ENCODE measurements around the gene HLA-DRA. TPM values are rescaled to one million over a fixed set of nuclear protein-coding genes. Genes with fewer than 3 reads are reported as not detected.

The HLA-DRA gene
- total RNA-seq, 2 experiments from 2014 or later = 552 to 1,231 TPM

DNA sequence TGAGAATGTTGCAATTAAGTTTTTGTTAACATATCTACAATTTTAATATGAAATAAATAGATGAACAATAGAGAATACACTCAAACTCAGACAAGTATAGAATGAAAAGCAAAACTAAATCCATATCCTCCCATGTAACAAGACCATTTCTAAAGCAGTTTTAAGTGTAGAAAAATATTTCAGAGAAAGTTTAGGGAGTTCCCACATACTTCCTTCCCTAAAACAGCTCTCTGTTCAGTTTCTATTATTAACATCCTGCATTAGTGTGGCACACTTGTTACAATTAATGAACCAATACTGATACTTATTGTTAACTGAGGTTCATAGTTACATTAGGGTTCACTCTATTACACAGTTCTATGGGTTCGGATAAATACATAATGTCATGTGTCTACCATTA is 52.0 kb downstream of the HLA-DRA start:
- no peak for TF ChIP-seq EZH2phosphoT487 (IDR thresholded peaks at IDR 0.05; ENCODE audit: borderline replicate concordance, low read depth, low read length)
- TF ChIP-seq, protein P1, sequence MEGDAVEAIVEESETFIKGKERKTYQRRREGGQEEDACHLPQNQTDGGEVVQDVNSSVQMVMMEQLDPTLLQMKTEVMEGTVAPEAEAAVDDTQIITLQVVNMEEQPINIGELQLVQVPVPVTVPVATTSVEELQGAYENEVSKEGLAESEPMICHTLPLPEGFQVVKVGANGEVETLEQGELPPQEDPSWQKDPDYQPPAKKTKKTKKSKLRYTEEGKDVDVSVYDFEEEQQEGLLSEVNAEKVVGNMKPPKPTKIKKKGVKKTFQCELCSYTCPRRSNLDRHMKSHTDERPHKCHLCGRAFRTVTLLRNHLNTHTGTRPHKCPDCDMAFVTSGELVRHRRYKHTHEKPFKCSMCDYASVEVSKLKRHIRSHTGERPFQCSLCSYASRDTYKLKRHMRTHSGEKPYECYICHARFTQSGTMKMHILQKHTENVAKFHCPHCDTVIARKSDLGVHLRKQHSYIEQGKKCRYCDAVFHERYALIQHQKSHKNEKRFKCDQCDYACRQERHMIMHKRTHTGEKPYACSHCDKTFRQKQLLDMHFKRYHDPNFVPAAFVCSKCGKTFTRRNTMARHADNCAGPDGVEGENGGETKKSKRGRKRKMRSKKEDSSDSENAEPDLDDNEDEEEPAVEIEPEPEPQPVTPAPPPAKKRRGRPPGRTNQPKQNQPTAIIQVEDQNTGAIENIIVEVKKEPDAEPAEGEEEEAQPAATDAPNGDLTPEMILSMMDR (conservative IDR thresholded peaks at IDR 0.05; ENCODE audit: low read length) = no peak
- BruUV-seq (replicated peaks) = no TSS peak
- Histone ChIP-seq H3K9me3 (ENCODE audit: low read length) (no peaks in the 10 kb centered on the region), H4K20me1 (ENCODE audit: insufficient read depth, low read length) (no peaks in the 10 kb centered on the region), H3K4me3 (ENCODE audit: low read depth, low read length, poor library complexity, severe bottlenecking) (no peak overlapping the region), H2AFZ (ENCODE audit: low read length) (no peak overlapping the region), H3K4me2 (ENCODE audit: low read length) (no peak overlapping the region), H3K9me2 (ENCODE audit: insufficient read depth, low read length) (no peaks in the 10 kb centered on the region), H3K4me1 (ENCODE audit: insufficient read depth, low read length, poor library complexity, severe bottlenecking) (no peaks in the 10 kb centered on the region), H3K27ac (ENCODE audit: low read depth, low read length, poor library complexity, severe bottlenecking) (no peak overlapping the region), H3K79me2 (ENCODE audit: insufficient read depth, low read depth, low read length) (no peaks in the 10 kb centered on the region), H3K36me3 (ENCODE audit: insufficient read depth, low read length) (no peaks in the 10 kb centered on the region)
- DNase-seq (ENCODE audit: low spot score) = no peak
- intact Hi-C loops (cut with micrococcal nuclease; ENCODE audit: unreplicated experiment) = no loop called here
- CTCF ChIA-PET (ENCODE audit: unreplicated experiment) = no interaction called here
- POLR2A ChIA-PET = no interaction called here

- no peak overlapping the region for H3K4me2 ChIP-seq (ENCODE audit: low read length)
- TF ChIP-seq, protein P1 (conservative IDR thresholded peaks at IDR 0.05; ENCODE audit: low read length) = no peak
- no TSS peak for BruUV-seq (replicated peaks)
- H3K79me2 ChIP-seq (ENCODE audit: insufficient read depth, low read depth, low read length) = no peaks in the 10 kb centered on the region
- no peak overlapping the region for H2AFZ ChIP-seq (ENCODE audit: low read length)
- DNase-seq (ENCODE audit: low spot score) = no peak
- H3K4me3 ChIP-seq (ENCODE audit: low read depth, low read length, poor library complexity, severe bottlenecking) = no peak overlapping the region
- no peaks in the 10 kb centered on the region for H4K20me1 ChIP-seq (ENCODE audit: insufficient read depth, low read length)
- H3K27ac ChIP-seq (ENCODE audit: low read depth, low read length, poor library complexity, severe bottlenecking) = no peak overlapping the region
- intact Hi-C loops (cut with micrococcal nuclease; ENCODE audit: unreplicated experiment) = no loop called here
- H3K36me3 ChIP-seq (ENCODE audit: insufficient read depth, low read length) = no peaks in the 10 kb centered on the region
- CTCF ChIA-PET (ENCODE audit: unreplicated experiment) = no interaction called here
- no peaks in the 10 kb centered on the region for H3K4me1 ChIP-seq (ENCODE audit: insufficient read depth, low read length, poor library complexity, severe bottlenecking)
- POLR2A ChIA-PET = no interaction called here
- H3K9me2 ChIP-seq (ENCODE audit: insufficient read depth, low read length) = no peaks in the 10 kb centered on the region
- no peaks in the 10 kb centered on the region for H3K9me3 ChIP-seq (ENCODE audit: low read length)
Measured at GRCh38 chr6:32492351-32492750, 52.7 kb downstream of the HLA-DRA start.

Other genes starting within 250 kb of the HLA-DRA start
- 23.1 and 23.7 TPM in 2 replicates for gene PBX2, start 249.7 kb upstream of the HLA-DRA start, total RNA-seq (2014; rRNA removed; shearing (Covaris generic))
- gene PBX2, start 249.7 kb upstream of the HLA-DRA start, total RNA-seq (2022) = 77.3 and 80.5 TPM in 2 replicates
- 94.4 and 101 TPM in 2 replicates for gene GPSM3, start 247.2 kb upstream of the HLA-DRA start, total RNA-seq (2014; rRNA removed; shearing (Covaris generic))
- gene GPSM3, start 247.2 kb upstream of the HLA-DRA start, total RNA-seq (2022) = 99.9 and 100 TPM in 2 replicates
- 0.93 and 1.4 TPM in 2 replicates for gene NOTCH4, start 215.8 kb upstream of the HLA-DRA start, total RNA-seq (2014; rRNA removed; shearing (Covaris generic))
- 2.1 and 2.4 TPM in 2 replicates for gene NOTCH4, start 215.8 kb upstream of the HLA-DRA start, total RNA-seq (2022)
- not detected in 2 replicates for gene TSBP1, start 68.0 kb upstream of the HLA-DRA start, total RNA-seq (2014; rRNA removed; shearing (Covaris generic))
- not detected in 2 replicates for gene TSBP1, start 68.0 kb upstream of the HLA-DRA start, total RNA-seq (2022)
- 2.9 and 3.1 TPM in 2 replicates for gene BTNL2, start 32.7 kb upstream of the HLA-DRA start, total RNA-seq (2014; rRNA removed; shearing (Covaris generic))
- gene BTNL2, start 32.7 kb upstream of the HLA-DRA start, total RNA-seq (2022) = 4.9 and 5.1 TPM in 2 replicates
- gene HLA-DRB5, start 90.4 kb downstream of the HLA-DRA start, total RNA-seq (2014; rRNA removed; shearing (Covaris generic)) = 1.9 and 2.2 TPM in 2 replicates
- gene HLA-DRB5, start 90.4 kb downstream of the HLA-DRA start, total RNA-seq (2022) = 5.0 and 6.1 TPM in 2 replicates
- gene HLA-DRB1, start 150.0 kb downstream of the HLA-DRA start, total RNA-seq (2014; rRNA removed; shearing (Covaris generic)) = 132 and 156 TPM in 2 replicates
- 98.1 and 111 TPM in 2 replicates for gene HLA-DRB1, start 150.0 kb downstream of the HLA-DRA start, total RNA-seq (2022)
- 0.79 and 1.6 TPM in 2 replicates for gene HLA-DQA1, start 197.5 kb downstream of the HLA-DRA start, total RNA-seq (2014; rRNA removed; shearing (Covaris generic))
- 31.2 and 32.3 TPM in 2 replicates for gene HLA-DQA1, start 197.5 kb downstream of the HLA-DRA start, total RNA-seq (2022)
- 1.2 and 10.5 TPM in 2 replicates for gene HLA-DQB1, start 226.8 kb downstream of the HLA-DRA start, total RNA-seq (2014; rRNA removed; shearing (Covaris generic))
- 16.5 and 20.9 TPM in 2 replicates for gene HLA-DQB1, start 226.8 kb downstream of the HLA-DRA start, total RNA-seq (2022)

Data from OCI-LY7 (cell line).